Urothelium cell line (cell line): ENCODE data around the gene ABHD16A.

Experiments used
- DNase-seq: peaks from one replicate; pipeline ENCODE4 v3.0.0; 2011; ENCODE audit warnings: low spot score, mixed read lengths
- FAIRE-seq: peaks from 2 replicates; lab custom pipeline; 2011; peaks lifted over from hg19 to GRCh38; lab: Jason Lieb, UNC

ABHD16A gene

DNA sequence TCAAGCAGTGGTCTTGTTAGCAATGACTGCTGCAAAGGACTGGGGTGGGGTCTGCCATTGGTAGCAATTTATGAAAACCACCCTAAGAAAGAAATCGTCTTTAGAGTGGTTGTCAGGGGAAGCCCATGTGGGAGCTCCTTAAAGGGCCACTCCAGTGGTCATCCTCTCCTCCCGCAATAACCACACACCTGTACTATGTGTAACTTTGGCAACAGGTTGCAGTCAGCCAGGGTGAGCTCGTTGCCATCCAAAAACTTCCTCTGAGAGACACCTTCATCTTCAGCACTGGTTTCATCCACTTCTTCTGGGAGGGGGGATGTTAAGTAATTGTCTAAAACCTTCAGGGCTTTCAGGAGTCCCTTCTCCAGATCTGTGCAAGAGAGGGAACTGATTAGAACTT is 28.9 kb upstream of the ABHD16A start:
- no peak for DNase-seq
- no peak for FAIRE-seq

DNA sequence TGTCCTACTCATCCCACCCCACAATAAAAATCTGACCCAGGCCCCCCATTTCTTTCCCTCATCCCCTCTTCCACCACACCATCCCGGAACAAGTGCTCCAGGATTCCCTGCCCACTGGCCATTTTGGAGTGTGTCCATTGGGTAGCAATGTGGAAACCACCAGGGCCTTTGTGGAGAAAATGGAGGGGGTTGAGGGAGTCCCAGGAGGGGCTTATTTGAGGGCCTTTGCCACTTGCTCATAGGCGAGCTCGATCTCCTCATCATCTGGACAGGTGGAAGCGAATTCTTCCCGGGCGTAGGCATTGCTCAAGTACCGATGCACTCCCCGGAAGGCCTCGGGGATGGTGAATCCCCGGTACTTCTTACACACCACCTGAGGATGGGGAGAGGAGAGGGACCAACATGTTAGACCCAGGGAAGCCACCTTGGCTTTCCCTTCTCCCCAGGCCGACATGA is 27.5 kb upstream of the ABHD16A start:
- no peak for FAIRE-seq

DNA sequence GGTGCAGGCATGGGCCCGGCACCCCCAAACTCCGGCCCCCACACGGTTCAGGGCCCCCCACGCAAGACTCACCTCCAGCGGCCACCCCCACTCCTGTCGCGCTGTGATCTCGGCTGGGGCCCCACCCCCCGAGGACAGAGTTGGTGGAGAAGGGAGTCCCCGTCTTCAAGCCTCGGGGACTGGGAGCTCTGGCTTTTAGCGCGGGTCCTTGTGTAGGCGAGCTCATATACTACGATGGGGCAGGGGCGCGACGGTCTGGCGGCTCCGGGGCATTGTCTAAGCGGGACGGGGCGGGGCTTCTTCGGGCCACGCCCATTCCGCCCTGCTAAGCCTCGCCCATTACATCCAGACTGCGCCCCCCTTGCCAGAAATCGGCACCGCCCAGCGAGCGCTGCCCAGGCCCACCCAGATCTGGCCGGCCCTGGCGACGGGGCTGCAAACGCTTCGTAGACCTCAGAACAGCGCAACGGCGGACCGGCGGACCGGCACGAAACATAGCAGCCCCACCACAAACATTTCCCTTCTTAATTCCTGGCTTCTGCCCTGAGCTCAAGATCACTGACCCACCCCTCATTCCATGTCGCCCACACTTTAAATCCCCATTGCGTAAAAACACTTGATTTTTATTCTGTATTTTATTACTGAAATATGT is 27.0 kb upstream of the ABHD16A start:
- peak; percentile 91 for DNase-seq
- no peak for FAIRE-seq

More for the DNA sequence above, 27.5 kb upstream of the ABHD16A start:
- DNase-seq, result no peak

DNA sequence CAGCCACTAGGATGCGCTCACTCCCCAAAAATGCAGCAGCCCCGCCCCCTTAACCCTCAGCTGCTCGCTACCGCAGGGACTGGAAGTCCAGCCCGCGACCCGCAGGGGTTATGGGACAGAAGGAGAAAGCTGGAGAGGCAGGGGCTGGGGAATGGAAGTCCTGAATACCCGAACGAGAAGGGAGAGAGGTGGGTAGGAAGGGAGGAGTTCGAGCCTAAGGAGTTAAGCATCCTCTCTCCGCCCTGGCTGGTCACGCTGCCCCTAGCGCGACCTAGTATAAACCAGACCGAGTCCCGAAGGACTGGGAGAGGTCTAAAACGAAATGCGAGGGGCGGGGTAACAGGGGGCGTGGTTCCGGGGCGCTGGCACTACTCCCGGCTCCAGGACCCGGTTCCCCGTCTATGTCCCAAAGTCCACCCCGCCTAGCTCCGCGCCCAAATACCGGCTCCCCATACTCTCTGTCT is 26.4 kb upstream of the ABHD16A start:
- DNase-seq, result peak; percentile 89
- no peak for FAIRE-seq

DNA sequence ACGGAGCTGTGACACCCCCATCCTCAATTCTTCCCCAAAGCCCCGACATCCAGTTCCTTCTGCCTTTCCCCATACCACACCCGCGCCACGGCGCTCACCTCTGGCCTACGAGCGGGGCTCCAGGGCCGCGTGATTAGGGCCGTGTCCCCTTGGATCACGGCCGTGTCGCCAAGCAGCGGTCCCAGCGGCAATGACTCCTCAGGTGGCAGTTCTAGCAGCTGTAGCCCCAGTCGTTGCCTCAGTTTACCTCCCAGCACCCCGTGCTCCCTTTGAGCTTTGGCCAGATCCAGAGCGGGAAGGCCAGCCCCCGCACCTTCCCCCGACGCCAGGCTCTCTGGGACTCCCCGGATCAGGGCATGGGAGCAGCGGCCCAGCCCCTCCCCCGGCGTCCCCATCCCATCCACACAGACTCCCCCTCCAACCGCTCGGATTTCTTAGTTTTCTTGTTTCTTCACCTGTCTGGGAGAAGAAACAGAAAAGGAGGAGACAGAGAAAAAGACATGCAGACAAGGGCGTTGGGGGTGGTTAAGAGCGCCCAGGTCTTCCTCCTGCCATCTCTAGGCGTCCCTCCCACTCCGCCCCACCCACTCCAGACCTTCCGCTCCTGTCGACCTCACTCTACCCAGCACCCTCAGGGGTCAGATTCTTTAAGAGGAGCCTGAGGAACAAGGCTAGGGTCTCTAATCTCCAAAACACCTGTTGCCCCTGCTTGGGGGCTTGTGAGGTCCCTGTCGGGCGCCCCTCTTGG is 25.8 kb upstream of the ABHD16A start, which contains the start of gene DDAH2:
Gene DDAH2, minus strand, starts transcription at position 533 of the 748 bp plus-strand sequence. Its CDS starts 138 bp downstream, at position 395.
- FAIRE-seq (no peak), DNase-seq (no peak)

DNA sequence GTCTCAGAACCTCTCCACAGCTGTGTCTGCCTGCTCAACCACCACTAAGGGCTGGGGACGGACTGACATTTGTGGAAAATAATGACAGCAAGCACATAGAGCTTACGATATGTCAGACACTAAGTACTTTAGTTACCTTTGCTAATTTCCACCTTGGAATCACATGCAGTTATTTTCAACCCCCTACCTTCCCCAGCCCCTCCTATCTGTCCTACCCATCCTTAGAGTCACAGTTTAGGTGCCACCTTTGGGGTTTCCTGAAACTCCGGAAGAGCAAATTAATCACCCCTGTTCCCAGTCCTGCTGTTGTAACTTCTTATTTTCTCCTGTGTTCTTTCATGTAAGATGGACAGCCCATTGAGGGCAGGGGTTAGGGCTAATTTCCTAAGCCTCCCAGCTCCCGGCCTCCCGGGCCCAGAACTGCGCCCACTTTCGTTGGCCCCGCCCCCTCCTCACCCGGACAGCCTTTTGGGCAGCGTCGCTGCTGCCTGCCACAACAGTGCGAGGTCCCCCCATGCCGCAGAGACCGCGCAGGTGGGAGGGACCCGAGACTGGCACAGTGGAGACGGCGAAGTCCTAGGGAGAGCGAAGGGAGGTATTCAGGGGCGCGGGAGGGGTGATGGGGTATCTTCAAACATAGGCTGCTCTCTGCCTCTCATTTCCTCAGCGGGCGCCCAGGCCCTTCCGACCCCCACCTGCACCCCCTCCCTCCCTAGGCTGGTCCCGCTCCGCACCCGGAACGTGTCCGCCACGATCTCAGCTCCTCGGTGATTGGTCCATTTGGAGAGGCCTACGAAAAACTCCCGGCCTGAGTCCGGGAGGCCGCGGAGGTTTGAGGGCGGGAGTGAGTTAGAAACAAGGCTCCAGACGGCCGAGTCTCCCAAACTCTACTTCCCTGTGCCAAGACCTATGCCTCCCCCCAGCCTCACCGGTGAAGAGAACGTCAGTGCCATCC is 24.9 kb upstream of the ABHD16A start:
- FAIRE-seq (no peak), DNase-seq (no peak)

DNA sequence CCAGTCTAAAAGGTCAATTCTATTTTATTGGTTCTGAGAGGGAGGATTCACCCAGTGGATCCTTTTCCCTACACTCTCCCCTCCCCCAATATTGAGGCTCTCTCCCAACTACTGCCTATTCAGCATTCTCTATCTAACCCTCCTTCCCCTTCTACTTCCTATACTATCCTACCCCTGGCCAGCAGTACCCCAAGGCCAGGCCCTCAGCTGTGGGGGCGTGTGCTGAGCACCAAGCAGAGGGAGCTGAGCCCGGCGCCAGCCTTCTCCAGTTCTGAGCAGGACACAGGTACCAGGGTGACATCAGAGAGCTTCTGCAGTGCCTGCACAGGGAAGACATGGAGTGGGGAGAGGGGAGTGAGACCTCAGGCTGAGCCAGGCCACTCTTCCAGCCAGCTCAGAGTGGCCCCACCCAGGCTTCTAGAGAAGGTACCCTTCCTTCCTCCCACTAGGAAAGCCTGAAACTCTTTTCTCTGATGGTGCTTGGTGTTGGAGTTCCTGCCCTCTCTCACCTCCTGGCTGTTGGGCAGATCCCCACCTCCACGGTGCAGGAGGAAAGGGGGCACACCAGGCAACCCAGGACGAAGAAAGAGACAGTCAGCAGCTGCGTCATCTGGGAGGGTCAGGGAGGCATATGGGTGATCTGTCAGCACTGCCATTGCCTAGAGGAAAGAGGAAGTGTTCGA is 24.1 kb upstream of the ABHD16A start:
- DNase-seq (no peak), FAIRE-seq (no peak)

DNA sequence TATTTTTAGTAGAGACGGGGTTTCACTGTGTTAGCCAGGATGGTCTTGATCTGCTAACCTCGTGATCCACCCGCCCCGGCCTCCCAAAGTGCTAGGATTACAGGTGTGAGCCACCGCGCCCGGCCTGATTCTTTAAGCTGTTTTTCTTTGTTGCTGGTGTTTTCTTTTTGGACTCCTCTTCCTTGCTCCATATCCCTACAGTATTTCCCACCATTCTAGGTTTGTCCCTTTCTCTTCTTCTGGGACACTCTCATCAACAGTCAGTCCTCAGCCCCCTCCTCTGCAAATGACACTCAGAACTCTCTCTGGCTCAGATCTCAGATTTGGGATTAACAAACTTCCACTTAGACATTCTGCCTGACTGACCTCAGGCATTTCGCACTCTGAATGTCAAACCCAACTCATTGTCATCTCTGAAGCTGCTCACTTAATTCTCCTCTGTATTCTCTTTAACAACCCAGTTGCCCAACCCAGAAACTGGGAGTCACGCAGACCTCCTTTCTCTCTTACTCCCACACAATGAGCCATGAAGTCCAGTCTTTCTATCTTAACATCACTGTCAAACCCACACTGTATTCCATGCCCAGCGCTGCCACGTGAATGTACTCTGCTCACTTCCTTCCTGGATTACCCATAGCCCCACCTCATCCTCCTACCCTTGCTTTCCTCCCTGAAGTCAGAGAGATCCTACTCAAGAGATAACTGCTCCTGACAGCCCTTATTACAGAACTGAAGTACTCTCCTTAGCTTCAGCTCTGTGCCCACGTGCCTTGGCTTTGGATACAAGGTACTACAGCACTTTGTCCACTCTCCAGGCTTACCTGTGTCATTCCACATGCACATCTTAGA is 22.6 kb upstream of the ABHD16A start:
- DNase-seq, result no peak
- no peak for FAIRE-seq

DNA sequence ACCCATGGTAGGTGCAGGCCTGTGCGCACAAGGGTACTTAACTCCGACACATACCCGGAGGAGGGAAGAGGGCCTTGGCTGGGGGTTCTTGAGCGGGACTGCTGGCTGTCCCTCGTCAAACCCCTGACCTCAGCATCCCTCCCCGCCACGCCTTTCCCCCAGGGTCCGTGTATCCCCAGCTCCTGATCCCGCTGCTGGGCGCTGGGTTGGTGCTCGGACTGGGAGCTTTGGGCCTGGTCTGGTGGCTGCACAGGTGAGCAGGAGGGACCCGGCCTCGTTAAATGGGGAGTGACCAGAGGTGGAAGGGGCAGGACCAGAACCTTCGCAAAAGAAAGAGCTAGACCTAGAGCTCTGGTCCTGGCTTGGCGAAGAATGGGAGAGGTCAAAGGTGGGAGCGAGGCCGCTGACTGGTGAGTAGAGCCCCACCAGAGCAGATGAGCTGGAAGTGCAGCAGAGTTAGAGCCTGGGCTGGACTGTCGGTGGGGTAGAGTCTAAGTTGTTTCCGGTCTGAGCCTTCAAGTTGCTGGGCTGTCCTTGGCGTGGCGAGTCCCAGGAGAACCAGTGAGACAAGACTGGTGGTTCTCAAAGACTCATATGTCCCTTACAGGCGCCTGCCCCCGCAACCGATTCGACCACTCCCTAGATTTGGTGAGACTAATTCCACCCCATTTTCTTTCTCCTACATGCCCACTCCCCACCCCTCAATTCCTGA is 21.0 kb upstream of the ABHD16A start:
- FAIRE-seq (no peak), DNase-seq (no peak)

DNA sequence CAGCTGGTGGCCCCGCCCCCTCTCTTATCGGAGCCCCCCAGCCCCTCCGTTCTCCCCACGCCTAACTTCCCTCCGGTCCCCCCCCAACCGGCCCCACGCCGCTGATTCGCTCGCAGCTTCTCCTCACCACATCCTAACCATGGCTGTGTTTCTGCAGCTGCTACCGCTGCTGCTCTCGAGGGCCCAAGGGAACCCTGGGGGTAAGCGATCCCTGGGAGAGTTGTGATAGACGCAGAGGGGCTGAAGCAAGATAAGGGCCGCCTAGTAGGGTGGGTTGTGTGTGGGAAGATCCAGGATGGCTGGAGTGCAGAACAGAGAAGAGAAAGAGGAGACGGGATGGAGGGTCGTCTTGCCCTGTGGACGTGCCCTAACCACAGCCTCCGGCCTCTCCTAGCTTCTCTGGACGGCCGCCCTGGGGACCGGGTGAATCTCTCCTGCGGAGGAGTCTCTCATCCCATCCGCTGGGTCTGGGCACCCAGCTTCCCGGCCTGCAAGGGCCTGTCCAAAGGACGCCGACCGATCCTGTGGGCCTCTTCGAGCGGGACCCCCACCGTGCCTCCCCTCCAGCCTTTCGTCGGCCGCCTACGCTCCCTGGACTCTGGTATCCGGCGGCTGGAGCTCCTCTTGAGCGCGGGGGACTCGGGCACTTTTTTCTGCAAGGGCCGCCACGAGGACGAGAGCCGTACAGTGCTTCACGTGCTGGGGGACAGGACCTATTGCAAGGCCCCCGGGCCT is 20.3 kb upstream of the ABHD16A start, which contains the start of gene MPIG6B:
Gene MPIG6B, plus strand, starts transcription at position 129 of the 735 bp plus-strand sequence. Its CDS starts 11 bp downstream, at position 140.
- DNase-seq (no peak), FAIRE-seq (no peak)

DNA sequence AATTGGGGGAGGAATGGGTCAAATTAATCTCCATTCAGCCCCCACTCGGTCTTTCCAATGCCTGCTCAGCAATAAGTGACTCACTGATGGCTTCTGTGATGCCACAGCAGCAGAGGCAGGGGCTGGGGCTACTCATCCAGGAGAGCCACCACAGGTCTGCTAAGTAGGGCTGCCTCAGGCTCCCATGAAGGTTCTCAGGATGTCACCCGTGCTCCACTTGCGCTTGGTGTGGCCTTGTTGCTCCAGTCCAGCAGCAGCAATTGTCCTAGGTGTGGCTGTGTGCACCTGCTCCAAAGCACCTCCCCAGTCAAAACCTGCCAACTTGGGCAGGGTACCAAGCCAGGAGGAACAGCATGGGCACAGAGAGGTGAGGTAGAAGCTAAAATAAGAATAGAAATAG is 19.0 kb upstream of the ABHD16A start:
- DNase-seq, result no peak
- FAIRE-seq, result no peak

DNA sequence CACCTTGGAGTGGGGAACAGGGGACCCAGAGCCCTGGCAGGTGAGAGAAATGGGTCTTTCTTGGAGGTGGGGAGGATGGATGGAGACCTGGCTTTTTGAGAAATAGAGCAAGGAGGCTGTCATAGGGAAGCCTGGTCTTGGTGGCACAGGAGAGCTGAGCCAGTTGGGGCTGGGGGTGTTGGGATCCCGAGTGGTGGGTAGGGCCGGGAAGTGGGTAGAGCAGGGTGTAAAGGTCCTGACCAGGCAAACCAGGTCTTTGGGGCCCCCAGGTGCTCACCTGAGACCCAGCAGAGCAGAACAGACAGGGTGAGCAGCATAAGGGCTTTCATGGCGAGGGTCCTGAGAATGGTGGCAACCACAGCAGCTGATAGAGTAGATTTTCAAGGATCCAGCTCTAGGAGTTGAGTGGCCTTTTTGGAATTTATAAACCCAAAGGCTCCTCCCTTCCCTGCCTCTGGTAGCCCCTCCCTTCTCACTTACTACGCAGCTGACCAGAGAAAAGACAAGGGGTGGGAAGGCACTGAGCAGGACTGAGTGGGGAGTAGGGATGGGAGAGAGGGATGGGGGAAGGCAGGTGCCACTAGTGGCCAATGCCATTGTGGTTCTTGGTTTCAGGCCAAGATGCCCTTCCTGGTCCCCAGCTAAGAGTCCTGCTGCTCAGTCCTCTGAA is 18.4 kb upstream of the ABHD16A start, which contains the start of gene LY6G6C:
Gene LY6G6C, minus strand, starts transcription at position 396 of the 670 bp plus-strand sequence. Its CDS starts 67 bp downstream, at position 329.
- FAIRE-seq, result no peak

DNA sequence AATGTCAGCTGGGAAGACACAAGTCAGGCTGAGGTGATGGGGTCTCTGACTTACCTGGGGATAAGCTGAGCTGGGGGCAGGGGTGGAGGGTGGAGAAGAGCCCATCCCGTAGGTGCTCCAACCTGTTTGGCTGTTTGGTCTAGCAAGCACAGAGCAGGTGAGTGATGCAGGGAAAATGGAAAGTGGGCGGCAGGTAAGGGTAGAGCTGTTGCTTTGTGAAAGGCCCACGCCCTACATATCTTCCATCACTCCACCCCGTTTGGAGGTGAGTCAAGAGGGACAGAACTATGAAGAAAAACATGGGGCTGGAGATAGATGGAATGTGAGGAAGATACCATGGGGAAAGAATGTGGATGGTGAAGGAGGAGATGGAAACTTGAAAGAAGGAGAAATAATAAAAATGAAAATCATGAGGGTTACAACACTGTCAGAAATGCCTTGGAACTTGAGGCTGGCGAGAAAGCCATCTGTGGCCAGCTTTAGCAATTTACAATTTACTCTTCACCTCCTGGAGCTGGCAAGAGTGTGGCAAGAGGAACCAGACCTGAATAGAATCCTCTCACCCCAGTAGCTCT is 17.2 kb upstream of the ABHD16A start:
- DNase-seq, result no peak
- FAIRE-seq, result no peak

More for the DNA sequence above, 18.4 kb upstream of the ABHD16A start, which contains the start of gene LY6G6C:
- no peak for DNase-seq

DNA sequence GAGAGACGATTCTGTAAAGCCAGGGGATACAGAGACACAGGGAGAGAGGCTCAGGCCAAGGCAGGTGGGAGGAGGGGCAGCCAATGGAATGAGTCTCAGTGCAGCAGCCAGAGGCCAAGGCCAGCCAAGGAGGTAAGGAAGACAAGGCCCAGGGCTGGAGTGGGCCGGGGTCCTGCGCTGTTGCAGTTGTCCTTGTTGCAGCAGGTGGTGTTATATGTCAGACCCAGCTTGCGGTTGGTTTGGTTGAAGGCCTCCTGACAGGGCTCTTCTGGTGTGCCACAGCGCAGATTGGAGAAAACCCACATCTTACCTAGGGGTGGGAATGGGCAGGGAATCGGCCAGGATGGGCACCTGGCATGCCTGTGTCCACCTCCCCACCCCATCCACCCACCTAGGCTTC is 15.9 kb upstream of the ABHD16A start:
- FAIRE-seq, result no peak
- no peak for DNase-seq

DNA sequence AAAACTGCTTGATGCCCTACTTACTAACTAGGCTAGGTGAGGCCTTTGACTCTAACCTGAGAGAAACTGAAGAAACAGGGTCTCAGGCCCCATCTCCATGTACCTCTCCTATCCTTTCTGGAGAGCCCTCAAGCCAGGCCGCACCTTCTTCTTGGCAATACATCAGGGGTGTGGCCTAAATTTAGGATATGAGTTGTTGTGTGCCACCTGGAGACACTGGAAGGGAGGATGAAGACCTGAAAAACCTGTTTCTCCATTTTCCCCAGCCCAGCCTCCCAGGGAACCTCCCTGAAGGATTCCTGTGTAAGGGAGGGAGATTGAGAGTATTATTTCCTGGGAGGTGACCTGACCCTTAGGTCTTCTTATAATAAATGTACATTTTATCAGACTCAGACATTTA is 15.1 kb upstream of the ABHD16A start:
- FAIRE-seq (no peak), DNase-seq (no peak)

DNA sequence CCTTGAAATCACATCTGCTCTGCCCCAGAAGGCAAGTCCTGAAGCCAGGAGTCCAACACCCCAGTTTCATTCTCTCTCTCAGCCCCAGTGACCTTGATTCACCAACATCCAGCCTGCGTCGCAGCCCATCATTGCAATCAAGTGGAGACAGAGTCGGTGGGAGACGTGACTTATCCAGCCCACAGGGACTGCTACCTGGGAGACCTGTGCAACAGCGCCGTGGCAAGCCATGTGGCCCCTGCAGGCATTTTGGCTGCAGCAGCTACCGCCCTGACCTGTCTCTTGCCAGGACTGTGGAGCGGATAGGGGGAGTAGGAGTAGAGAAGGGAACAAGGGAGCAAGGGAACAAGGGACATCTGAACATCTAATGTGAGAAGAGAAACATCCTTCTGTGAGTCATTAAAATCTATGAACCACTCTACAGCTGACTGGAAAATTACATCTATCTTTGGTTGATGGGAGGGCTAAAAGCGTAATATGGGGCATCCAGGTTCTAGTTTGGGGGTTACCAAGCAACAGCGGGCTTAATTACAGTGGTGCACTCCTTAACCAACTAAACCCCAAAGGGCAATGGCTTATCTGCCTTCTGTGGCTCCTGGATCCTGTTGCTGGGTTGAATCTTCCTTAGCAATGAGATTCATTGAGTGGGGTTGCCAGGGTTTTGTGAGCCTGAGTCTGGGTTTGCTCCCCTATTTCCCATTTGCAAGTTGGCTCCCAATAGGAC is 14.5 kb upstream of the ABHD16A start:
- FAIRE-seq (peak; percentile 61), DNase-seq (no peak)
